HG03432 (cell line): ENCODE results near the gene FJX1.
A peak's percentile ranks its signal among the peaks of the same experiment; 100 is the strongest.

ENCODE experiments used
- ATAC-seq: cut with Tn5 transposase; IDR thresholded peaks from one replicate; pipeline ENCODE4 v1.9.1; 2021; ENCODE audit warnings: mild to moderate bottlenecking, moderate library complexity; ENCODE audit not compliant: unreplicated experiment

FJX1 gene

GRCh38 chr11:35605706-35606105, 12.6 kb upstream of the FJX1 start:
- ATAC-seq = no peak

- ATAC-seq = no peak
Observed at GRCh38 chr11:35606206-35606605, 12.1 kb upstream of the FJX1 start.

- ATAC-seq = no peak
Observed at GRCh38 chr11:35608502-35608901, 9.8 kb upstream of the FJX1 start.

- ATAC-seq = no peak
Observed at GRCh38 chr11:35609656-35610055, 8.6 kb upstream of the FJX1 start.

GRCh38 chr11:35610631-35611030, 7.6 kb upstream of the FJX1 start:
- no peak for ATAC-seq

- ATAC-seq = no peak
Observed at GRCh38 chr11:35611741-35612140, 6.5 kb upstream of the FJX1 start.

- no peak for ATAC-seq
Observed at GRCh38 chr11:35614939-35615569, 3.2 kb upstream of the FJX1 start.

- no peak for ATAC-seq
Observed at GRCh38 chr11:35615921-35616900, 2.0 kb upstream of the FJX1 start.

- no peak for ATAC-seq
Observed at GRCh38 chr11:35617316-35617686, 959 bp upstream of the FJX1 start.

- peak; percentile 51 for ATAC-seq
Observed at GRCh38 chr11:35618497-35619115, 346 bp downstream of the FJX1 start.

GRCh38 chr11:35619116-35619854, 1.0 kb downstream of the FJX1 start:
- ATAC-seq = peak; percentile 41

GRCh38 chr11:35619855-35620640, 1.8 kb downstream of the FJX1 start:
- no peak for ATAC-seq

GRCh38 chr11:35620795-35621194, 2.5 kb downstream of the FJX1 start:
- ATAC-seq = no peak

GRCh38 chr11:35621620-35622019, 3.4 kb downstream of the FJX1 start:
- ATAC-seq = no peak

GRCh38 chr11:35622070-35622469, 3.8 kb downstream of the FJX1 start:
- ATAC-seq = no peak

- no peak for ATAC-seq
Observed at GRCh38 chr11:35623621-35624168, 5.4 kb downstream of the FJX1 start.

- ATAC-seq = no peak
Observed at GRCh38 chr11:35624316-35624715, 6.1 kb downstream of the FJX1 start.

- no peak for ATAC-seq
Observed at GRCh38 chr11:35624781-35625180, 6.5 kb downstream of the FJX1 start.

GRCh38 chr11:35626501-35626900, 8.2 kb downstream of the FJX1 start:
- ATAC-seq = no peak

GRCh38 chr11:35629511-35629910, 11.3 kb downstream of the FJX1 start:
- no peak for ATAC-seq
